Amniotic epithelial cell (primary cell): ENCODE measurements around the gene GNPTAB.
"Not testable (repeated sequence)": the region's sequence is repeated elsewhere in the genome, so short reads cannot be mapped to it uniquely, and the experiment has no call there.

ENCODE experiments used
- DNase-seq: peaks from one replicate; pipeline ENCODE4 v3.0.0-alpha.2; 2010; ENCODE audit warnings: low read depth

Gene GNPTAB

DNA sequence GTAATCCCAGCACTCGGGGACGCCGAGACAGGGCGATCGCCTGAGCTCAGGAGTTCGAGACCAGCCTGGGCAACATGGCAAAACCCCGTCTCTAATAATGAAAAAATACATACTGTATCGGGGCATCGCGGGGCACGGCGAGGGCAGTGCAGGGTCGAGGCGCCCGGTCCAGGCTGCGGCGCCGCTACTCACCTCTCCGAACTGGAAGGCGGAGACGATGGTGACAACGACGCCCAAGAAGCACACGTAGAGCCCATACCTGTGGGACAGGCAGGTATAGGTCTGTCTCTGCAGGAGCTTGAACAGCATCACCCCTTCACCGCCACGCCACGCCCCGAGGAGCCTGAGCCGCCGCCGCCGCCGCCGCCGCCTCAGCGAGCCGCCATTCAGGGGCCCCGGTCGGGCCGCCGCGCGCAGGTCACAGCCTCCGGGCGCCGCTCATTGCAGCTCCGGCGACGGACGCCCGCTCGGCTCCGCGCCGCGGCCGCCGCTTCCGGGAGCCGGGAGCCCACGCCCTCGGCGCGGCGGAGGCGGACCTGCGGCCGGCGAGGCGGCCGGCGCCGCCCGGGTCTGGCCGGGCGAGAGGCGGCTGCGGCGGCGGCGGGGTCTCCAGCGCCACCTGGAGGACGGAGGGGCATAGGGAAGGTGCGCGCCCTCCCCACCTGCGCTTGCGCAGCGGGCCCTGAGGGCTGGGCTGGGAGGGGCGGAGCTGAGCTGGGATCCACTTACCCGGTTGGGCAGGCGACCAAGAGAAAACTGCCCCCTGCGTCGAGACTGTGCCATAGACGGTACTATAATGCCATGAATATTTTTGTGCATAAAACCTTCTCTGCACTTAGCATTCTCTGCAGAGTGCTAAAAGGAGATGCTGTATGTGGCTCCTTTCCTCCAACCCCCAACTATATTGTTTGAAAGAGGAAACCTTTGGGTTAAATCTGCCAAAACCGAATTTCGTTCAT lies at the start of gene GNPTAB:
Gene GNPTAB (minus strand): TSS at position 593 of the 959 bp plus-strand sequence. CDS start 284 bp downstream, at position 309.
- DNase-seq, result peak; percentile 81

DNA sequence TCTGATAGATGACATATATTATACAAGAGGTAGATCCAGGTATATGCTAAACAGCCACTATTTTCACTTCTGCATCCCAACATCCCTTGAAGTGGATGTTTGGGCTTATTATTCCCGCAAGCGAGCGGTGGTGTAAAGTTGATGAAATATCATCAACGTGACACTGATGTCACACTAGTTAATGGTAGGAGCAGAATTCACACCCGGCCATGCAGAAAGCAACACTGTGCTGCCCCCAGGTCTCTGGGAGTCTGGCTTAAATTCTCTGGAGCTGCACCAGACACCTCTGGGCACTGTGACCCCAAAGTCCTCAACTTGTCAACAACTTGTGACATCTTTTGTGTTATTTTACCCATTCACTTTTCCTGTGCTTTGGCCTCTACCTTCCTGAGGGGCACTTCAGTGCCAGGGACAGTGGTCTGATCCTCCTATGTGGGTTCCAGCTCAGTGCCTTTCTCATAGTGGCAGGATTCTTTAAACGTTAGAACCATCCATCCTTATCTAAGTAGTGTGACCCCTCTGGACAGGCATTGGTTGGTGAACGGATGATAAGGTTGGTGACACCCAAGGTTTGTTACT lies 47.6 kb upstream of the GNPTAB start:
- no peak for DNase-seq

DNA sequence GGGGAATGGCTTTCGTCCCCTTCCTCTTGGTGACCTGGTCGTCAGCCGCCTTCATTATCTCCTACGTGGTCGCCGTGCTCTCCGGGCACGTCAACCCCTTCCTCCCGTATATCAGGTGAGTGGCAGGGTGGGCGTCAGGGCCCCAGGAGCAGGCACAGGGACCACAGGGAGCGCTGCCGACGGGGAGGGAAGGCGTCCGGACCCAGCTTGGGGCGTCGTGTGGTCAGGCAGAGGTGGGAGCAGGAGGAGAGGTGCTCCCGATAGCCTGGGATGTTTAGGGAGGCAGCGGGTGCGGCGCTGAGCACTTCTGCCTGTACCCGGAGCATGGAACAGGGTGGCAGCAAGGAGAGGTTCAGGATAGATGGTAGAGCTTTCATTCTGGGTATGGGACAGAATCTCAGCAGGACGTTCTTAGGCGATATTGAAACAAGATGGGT lies 47.1 kb upstream of the GNPTAB start:
- DNase-seq, result no peak

DNA sequence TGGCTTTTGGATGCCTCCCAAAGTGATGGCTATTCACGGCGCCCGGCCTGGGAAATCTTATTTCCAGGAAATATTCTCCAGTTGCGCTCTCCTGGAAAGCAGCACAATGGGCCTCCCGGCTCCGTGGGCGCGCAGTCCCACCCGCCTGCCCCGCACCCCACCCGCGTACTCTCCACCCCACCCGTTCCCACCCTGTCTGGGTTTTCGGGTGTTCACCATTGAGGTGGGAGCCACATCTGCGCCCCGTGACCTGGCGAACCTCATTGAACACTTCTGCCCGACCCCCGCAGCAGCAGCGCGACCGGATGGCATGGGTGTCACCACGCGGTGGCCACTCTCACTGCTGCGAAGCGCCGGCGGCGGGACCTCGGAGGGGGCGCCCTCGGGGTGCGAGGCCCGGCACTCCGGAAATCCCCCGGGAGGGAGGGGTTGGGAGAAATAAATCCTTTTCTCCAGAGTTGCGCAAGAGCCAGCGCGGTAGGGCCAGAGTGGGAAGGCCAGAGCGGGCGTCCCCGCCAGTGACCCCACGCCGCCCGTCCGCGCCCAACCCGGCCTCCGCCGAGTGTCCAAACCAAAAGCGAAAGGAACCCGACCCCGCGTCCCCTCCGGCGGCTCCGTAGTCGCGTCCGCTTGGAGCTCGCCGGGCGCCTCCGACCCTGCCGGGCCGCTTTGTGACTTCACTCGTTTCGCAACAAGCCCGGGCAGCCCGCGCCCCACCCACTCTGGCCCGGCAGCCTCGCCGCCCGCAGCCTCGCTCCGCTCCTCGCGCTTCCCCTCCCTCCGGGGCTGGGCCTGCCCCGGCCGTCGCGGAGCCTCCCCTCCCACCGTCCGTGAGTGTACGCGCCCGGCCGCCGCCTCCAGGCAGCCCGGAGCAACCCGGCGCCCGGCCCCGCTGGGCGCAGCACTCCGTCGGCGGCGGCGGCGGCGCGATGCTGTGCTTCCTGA lies 46.4 kb upstream of the GNPTAB start, which contains the start of gene DRAM1:
Gene DRAM1 (plus strand): TSS at position 720 of the 945 bp plus-strand sequence. CDS start 210 bp downstream, at position 930.
- peak; percentile 89 for DNase-seq

DNA sequence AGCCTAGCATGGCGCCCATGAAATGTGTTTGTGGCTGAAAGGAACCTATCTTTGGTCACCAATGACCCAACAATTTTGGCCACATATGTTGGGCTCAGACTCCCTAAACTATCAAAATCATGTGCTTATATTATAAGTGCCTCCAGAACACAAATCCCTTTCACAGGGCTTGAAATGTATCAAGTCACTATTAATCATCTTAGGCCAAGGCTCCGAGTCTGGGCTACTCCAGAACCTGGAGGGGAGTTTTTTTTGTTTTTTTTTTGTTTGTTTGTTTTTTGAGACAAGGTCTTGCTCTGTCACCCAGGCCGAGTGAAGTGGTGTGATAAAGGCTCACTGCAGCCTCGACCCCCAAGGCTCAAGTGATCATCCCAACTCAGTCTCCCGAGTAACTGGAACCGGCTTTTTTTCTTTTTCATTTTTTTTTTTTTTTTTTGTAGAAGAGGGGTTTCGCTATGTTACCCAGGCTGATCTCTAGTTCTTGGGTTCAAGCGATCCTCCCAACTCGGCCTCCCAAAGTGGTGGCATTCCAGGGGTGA lies 45.6 kb upstream of the GNPTAB start:
- no peak for DNase-seq

DNA sequence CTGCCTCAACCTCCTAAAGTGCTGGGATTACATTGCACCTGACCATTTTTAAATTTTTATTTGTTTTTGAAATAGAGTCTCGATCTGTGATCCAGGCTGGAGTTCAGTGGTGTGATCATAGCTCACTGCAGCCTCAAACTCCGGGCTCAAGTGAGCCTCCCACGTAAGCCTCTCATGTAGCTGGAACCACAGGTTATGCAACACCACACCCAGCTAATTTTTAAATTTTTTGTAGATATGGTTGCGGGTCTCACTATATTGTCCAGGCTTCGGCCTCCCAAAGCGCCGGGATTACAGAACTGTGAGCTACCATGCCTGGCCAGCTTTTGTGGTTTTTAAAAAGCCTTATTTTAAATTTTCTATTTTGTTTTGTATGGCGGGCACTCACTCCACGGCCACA lies 44.4 kb upstream of the GNPTAB start:
- DNase-seq, result no peak

DNA sequence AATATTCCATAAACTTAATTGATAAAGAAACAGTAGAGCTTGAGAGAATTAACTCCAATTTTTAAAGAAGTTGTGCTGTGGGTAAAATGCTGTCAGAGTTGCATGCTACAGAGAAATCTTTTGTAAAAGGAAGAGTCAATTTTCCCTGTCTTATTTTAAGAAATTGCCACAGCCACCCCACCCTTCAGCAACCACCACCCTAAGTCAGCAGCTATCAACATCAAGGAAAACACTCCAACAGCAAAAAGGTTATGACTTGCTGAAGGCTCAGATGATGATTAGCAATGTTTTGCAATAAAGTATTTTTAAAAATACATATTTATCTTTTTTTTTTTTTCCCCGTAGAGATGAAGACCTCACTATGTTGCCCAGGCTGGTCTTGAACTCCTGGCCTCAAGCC lies 40.2 kb upstream of the GNPTAB start:
- DNase-seq, result no peak

DNA sequence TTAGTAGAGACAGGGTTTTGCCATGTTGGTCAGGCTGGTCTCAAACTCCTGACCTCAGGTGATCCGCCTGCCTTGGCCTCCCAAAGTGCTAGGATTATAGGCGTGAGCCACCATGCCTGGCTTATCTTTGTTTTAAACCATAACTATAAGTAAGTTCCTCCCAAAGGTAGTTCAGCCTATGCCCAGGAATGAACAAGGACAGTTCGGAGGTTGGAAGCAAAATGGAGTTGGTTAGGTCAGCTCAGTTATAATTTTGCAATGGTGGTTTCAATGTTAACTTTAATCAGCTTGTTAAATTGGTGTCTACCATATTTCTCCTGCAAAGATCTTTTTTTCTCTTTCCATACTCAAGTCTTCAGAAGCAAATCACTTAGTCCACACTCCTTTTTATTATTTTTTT lies 36.9 kb upstream of the GNPTAB start:
- DNase-seq, result not testable (repeated sequence)

DNA sequence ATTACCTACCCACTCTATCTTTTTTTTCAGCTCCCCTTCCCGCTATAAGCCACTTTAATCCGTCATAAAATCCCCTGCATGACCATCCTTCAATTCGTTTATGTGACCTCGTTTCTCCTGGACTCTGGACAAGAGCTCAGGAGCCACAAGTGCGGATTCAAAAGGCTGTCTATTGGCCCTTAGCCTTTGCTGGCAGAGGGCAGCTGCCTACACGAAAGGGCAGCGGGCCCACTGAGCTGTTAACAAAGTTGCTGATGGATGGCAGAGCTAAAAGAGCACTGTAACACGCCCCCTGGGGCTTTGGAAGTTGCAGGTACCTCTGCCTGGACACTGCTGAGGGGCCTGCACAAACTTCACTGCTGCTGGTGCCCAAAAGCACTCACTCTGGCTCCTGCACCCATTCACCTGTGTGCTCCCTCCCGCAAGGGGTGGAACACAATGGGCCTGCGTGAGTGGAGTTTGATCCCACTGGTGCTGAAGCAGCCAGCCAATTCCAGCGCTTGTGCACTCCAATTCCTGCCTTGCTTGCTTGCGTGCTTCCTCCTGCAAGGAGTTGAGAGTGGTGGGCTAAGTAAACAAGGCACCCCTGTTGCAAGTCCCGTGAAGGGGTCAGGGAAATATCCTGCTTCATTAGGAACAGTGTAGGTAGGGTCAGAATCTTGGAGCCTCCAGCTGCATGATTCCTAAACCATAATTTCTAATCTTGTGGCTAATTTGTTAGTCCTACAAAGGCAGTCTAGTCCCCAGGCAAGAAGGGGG lies 36.0 kb upstream of the GNPTAB start:
- no peak for DNase-seq

DNA sequence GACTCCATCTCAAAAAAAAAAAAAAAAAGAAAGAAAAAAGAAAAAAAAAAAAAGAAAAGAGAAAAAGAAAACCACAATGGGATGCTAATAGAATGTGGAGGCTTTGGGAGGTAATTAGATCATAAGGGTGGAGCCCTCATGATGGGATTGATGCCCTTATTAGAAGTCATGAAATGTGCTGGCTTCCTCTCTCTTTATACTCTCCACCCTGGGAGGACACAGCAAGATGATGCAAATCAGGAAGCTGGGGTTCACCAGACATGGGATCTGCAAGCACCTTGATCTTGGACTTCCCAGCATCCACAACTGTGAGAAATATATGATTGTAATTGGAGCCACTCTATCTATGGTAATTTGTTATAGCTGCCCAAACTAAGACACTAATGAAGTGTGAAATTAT lies 33.2 kb upstream of the GNPTAB start:
- DNase-seq, result no peak

DNA sequence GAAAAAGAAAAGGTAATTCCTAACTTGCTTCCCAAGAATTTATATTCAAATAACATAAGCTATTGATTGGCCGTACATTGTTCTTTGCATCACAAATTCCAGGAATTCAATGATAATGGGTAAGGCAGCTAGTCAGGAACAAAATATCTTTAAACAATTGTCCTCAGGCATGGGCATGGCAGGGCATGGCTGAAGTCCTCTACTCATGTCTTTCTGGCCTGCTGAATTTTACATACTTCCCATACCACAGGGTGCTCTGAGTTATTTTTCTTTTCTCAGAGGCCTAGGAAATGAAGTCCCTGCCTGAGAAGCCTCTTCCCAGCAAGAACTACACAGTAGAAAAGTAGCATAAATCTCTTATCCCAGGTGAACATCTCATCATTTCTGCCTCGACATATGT lies 31.5 kb upstream of the GNPTAB start:
- no peak for DNase-seq

DNA sequence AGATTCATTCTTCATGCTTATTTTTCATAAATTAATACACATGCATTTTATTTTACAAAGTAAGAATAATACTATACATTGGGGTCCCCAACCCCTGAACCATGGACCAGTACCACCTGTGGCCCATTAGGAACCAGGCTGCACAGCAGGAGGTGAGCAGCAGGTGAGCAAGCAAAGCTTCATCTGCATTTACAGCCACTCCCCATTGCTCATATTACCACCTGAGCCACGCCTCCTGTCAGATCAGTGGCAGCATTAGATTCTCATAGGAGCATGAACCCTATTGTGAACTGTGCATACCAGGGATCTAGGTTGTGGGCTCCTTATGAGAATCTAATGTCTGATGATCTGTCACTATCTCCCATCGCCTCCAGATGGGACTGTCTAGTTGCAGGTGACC lies 30.9 kb upstream of the GNPTAB start:
- not testable (repeated sequence) for DNase-seq

DNA sequence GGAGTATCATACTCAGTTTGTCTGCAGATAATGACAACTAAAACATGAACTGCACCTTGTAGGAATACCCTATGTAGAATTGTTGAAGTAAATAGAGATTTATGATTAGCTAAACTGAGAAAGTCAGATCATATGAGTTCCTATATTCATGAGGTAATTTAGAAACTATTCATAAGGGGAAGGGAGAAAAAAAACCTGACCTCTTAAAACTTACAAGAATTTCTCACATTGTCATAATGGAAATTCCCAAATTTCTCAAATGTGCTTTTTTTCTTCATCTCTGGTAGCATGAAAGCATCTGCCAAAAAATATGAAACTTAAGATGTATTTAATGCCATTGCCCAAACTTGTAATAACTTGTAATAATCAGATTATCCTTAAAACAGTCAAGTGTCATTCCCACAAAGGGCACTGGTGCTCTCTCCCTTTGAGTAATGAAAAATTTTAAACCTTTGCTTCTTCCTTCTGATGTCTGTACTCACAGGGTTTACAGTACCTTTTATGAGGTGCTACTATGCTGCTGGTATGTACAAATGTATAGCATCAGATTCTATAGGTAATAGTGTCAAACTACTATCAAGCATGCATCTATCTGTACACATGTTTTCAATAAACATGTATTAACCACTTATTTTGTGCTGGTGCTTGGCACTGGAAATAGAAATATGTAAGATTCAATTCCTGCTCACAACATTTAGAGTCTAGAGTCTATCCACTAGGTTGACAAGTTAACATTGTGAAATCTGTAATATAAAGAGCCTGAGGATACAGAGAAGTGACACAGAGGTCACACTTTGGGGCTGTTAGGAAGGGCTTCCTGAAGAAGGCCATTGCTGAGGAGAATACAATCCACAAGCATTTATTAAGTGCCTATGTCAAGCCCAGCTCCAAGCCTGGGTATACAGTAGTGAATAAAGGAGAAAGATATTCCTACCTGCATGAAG lies 29.2 kb upstream of the GNPTAB start:
- DNase-seq, result no peak

DNA sequence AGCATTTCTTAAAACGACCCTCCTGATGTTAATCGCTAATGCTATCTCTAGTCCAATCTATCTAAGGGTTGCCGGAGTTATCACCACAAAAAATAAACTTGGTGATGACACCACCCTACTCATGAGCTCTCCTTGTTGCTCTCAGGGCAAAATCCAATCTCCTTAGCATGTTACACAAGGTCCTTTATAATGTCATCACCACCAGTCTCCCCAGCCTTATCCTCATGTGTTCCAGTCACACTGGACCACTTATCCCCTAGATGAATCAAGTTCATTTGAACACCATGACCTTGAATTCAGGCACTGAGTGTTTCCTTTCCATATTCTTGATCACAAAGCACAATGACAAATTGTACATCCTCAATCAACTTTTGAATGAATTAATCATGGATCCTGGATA lies 27.6 kb upstream of the GNPTAB start:
- DNase-seq, result no peak

DNA sequence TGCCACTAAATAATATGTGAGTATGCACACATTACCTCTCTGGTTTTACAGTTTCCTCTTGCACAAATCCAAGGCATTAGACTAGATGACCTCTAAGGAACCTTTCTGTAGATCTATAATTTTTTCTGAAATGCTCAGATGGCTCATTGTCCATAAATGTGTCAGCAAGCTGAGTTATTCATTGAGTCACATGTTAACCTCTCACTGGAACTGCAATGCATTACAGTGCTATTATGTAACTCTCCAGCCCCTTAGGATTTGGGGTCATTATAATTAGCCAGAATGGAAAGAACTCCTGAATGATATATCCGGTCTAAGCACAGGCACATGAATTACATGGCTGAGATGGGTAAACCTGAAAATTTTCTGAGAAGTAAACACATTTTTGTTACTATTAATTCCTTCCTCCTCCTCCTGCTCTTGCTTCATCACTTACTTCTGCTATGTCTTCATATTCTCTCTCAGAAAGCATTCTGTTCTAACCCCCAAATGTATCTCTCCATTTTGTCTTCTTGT lies 26.3 kb upstream of the GNPTAB start:
- DNase-seq, result peak; percentile 79

DNA sequence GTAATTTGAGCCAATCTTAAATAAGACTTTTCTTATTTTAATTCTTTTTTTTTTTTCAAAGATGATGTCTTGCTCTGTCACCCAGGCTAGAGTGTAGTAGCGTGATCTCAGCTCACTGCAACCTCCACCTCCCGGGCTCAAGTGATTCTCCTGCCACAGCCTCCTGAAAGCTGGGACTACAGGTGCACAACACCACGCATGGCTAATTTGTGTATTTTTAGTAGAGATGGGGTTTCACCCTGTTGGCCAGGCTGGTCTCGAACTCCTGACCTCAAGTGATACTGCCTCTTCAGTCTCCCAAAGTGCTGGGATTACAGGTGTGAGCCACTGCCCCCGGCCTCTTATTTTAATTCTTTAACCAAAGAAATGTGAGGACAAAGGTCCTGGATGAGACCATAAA lies 25.9 kb upstream of the GNPTAB start:
- DNase-seq, result not testable (repeated sequence)

DNA sequence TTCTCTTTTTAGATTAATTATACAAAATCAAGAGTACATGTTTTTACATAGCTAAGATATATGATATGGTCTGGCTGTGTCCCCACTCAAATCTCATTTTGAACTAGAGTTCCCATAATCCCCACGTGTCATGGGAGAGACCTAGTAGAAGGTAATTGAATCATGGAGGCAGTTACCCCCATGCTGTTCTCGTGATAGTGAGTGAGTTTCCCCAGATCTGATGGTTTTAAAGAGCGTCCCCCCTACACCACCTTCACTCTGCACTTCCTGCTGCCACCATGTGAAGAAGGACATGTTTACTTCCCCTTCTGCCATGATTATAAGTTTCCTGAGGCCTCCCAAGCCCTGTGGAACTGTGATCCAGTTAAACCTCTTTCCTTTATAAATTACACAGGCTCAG lies 25.2 kb upstream of the GNPTAB start:
- DNase-seq, result no peak

DNA sequence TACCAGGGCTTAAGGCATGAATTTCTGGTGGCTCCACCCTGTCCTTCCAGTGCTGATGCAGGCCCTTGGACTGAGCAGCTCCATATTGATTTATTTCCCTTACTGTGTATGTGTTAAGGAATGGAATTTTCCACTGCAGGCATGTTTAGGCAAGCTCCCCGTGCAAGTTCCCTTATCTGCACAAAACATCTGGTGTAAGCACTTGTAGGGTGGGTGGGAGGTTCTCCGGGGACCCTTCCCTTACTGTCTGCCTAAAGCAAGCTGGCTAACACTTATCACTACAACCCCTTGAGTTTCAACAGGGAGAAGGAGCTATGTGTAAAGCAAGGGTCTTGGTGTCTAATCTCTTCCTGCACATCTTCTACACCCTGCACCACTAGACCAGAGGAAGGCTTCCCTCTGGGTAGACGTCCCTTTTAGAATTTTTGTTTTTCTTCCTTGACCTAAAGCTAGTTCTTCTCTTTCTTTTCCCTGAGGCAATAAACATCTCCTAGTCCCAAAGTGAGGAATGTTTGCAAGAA lies 24.7 kb upstream of the GNPTAB start:
- DNase-seq, result peak; percentile 55

DNA sequence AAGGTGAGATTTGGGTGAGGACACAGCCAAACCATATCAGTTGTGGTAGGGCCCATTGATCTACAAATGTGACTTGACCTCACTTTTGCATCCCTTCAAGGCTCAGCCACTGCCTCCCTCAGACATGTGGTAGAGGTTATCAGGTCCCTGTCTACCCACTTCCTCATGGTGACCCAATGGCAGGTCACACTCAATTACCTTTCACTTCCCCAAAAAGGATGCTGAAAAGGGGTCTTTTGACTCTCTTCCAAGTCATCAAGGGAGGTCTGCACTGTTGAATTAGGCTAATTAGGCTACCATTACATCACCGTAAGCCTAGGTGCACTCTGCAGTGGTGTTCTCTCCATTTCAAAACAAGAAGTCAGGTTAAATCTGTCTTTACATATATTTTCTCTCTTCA lies 24.0 kb upstream of the GNPTAB start:
- DNase-seq, result no peak
